ENCODE measurements around the gene RNF121. TPM values are rescaled to one million over a fixed set of nuclear protein-coding genes. Genes with fewer than 3 reads are reported as not detected.

RNF121 gene
- total and polyA plus RNA-seq, 2 of the 13 experiments (the other 11 are each of a cell fraction or from before 2014, with no cell fraction given), result 28.6 to 44.3 TPM

- TF ChIP-seq, protein P1, sequence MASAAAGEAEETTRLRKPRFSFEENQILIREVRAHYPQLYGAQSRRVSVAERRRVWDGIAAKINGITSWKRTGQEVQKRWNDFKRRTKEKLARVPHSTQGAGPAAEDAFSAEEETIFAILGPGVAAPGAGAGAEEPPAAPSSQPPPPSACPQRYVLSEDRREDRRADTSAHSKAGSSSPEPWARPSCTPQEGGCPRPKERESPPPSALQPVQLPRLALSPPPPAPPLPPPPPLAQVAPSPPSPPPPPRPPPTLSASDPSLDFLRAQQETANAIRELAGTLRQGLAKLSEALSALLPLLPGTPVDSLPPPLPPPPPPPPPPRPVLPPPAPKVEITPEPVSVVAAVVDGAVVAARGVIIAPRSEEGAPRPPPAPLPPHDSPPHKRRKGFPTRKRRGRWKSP (CRISPR knock-in tag; IDR thresholded peaks at IDR 0.05), result no peak; the same call in 1 of the 2 replicates
- TF ChIP-seq ZNF816 (CRISPR knock-in tag; IDR thresholded peaks at IDR 0.05; ENCODE audit: borderline replicate concordance) (no peak), GLI4 (CRISPR knock-in tag; IDR thresholded peaks at IDR 0.05; ENCODE audit: borderline replicate concordance) (no peak), AKNA (CRISPR knock-in tag; IDR thresholded peaks at IDR 0.05; ENCODE audit: borderline replicate concordance) (no peak), ZFAT (CRISPR knock-in tag; conservative IDR thresholded peaks at IDR 0.05) (no peak), ATF5 (CRISPR knock-in tag; IDR thresholded peaks at IDR 0.05; ENCODE audit: low read depth) (no peak), CAMTA2 (CRISPR knock-in tag; IDR thresholded peaks at IDR 0.05; ENCODE audit: borderline replicate concordance) (no peak), ARHGAP35 (CRISPR knock-in tag; IDR thresholded peaks at IDR 0.05; ENCODE audit: borderline replicate concordance) (peak; percentile 55; the same call in 1 of the 2 replicates), U2AF2 (IDR thresholded peaks at IDR 0.05; ENCODE audit: low read depth, low read length) (no peak), REST (IDR thresholded peaks at IDR 0.05; ENCODE audit: borderline replicate concordance in 1 of 2, low read depth in 1 of 2, low read length in 2 of 2) (no peak), TARDBP (CRISPR knock-in tag; IDR thresholded peaks at IDR 0.05) (no peak), ZNF230 (CRISPR knock-in tag; IDR thresholded peaks at IDR 0.05) (0 out of 2 replicates have a peak, but pooled peaks have one; percentile 9), SOX5 (CRISPR knock-in tag; IDR thresholded peaks at IDR 0.05; ENCODE audit: borderline replicate concordance) (no peak; the same call in 1 of the 2 replicates), ZBTB49 (CRISPR knock-in tag; IDR thresholded peaks at IDR 0.05; ENCODE audit: borderline replicate concordance) (no peak), RELA (CRISPR knock-in tag; IDR thresholded peaks at IDR 0.05) (no peak)
Observed at GRCh38 chr11:71928737-71929443, at the start of gene RNF121 (continued).

All from HepG2 (cell line).